Activated naive CD4-positive, alpha-beta T cell treated with anti-CD3 and anti-CD28 coated beads, Interleukin-2, amount 10 ng/mL, durations not matched to agents 5 hours and 36 hours (primary cell): ENCODE measurements around the gene WWP2. TPM values are rescaled to one million over a fixed set of nuclear protein-coding genes. Genes with fewer than 3 reads are reported as not detected.

Experiments used
- microRNA-seq: library from miRNA; unstranded; fragments of <30 nt; microRNA quantifications from one replicate; pipeline ENCODE4 v1.2.0, GENCODE V29; 2022; ENCODE audit warnings: borderline microRNAs expressed, borderline replicate concordance
- total RNA-seq, 2 experiments: library from RNA; stranded (reverse); gene quantifications; one replicate each; pipeline ENCODE4 v1.2.3, GENCODE V29; 2021

WWP2 gene
- 10 to 100 TPM; 59.9 to 64.1 TPM for total RNA-seq

GRCh38 chr16:69761983-69762813 is at the start of gene WWP2:
TSS of gene WWP2 (plus strand) at chr16:69762332. CDS start at chr16:69787011, 24,679 bp downstream.

GRCh38 chr16:69726313-69727060 is 35.6 kb upstream of the WWP2 start, which contains the start of gene NQO1:
TSS of gene NQO1 (minus strand) at chr16:69726560. CDS start at chr16:69726439, 121 bp downstream.

GRCh38 chr16:69754469-69755310 is 7.4 kb upstream of the WWP2 start, which contains the start of gene NOB1:
TSS of gene NOB1 (minus strand) at chr16:69754926. CDS start at chr16:69754910, 16 bp downstream.

GRCh38 chr16:69951017-69951671 is 189.0 kb downstream of the WWP2 start, which contains the start of gene CLEC18A:
TSS of gene CLEC18A (plus strand) at chr16:69951334. CDS start at chr16:69951367, 33 bp downstream.

Small RNAs within 50 kb of the gene (microRNA-seq; reads per million reads assigned to microRNA genes)
- 3,390 reads per million, percentile 94 among the genes with 10 or more reads in this experiment for gene MIR140

Other genes starting within 250 kb of the WWP2 start
- 10 to 100 TPM; 17.6 to 17.8 TPM for gene NFAT5, start 196.4 kb upstream of the WWP2 start, total RNA-seq
- 10 to 100 TPM; 16.6 to 19.6 TPM for gene NQO1, start 35.8 kb upstream of the WWP2 start, total RNA-seq
- 10 to 100 TPM; 71.2 to 71.8 TPM for gene NOB1, start 7.4 kb upstream of the WWP2 start, total RNA-seq
- 1 to 10 TPM; 2.1 to 2.6 TPM for gene CLEC18A, start 189.0 kb downstream of the WWP2 start, total RNA-seq